Fibroblast of lung (primary cell): ENCODE data around the gene OGDHL.

Source experiments
- EZH2 ChIP-seq: IDR thresholded peaks from 2 replicates; pipeline ENCODE4 v1.5.1; 2012; ENCODE audit warnings: low read length, control low read depth, mild to moderate bottlenecking; ENCODE audit errors: missing control alignments
- TF ChIP-seq, protein P1 (sequence below), 2 donors: IDR thresholded peaks in 1 of 2; conservative IDR thresholded peaks in 1 of 2; 1 replicate in 1 of 2; 2 replicates in 1 of 2; pipeline ENCODE4 v1.5.1; 2011 to 2012; ENCODE audit warnings: low read length in 2 of 2, control low read depth in 1 of 2, inconsistent platforms in 1 of 2, low read depth in 1 of 2, mild to moderate bottlenecking in 1 of 2

DNA sequence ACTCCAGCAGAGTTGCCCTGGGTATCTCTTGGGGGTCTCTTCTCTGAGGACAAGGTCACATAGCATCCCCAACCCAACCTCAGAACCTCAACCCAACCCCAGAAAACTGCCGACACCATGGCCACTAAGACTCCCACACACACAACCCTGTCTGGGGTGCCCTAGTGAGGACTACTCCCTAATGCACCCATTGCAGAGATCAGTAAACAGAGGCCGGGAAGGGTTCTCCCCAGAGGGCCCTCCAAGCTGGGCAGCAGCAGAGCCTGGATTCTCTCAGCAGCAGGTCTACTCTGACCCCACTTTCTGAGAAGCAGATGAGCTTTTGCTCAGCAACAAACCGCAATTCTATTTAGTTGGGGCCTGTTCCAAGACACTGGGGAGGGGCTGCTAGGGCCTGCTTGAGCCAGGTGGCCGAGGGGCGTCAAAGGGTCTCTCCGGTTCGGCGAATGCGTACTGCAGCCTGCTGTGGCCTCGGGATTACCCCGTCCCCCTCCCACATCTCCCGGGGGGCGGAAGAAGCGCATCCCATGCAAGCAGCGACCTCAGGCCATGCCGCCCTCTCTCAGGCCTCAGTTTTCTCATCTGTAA lies 828 bp downstream of the OGDHL start:
- TF ChIP-seq, protein P1, sequence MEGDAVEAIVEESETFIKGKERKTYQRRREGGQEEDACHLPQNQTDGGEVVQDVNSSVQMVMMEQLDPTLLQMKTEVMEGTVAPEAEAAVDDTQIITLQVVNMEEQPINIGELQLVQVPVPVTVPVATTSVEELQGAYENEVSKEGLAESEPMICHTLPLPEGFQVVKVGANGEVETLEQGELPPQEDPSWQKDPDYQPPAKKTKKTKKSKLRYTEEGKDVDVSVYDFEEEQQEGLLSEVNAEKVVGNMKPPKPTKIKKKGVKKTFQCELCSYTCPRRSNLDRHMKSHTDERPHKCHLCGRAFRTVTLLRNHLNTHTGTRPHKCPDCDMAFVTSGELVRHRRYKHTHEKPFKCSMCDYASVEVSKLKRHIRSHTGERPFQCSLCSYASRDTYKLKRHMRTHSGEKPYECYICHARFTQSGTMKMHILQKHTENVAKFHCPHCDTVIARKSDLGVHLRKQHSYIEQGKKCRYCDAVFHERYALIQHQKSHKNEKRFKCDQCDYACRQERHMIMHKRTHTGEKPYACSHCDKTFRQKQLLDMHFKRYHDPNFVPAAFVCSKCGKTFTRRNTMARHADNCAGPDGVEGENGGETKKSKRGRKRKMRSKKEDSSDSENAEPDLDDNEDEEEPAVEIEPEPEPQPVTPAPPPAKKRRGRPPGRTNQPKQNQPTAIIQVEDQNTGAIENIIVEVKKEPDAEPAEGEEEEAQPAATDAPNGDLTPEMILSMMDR (conservative IDR thresholded peaks at IDR 0.05 in 1 of 2, IDR thresholded peaks at IDR 0.05 in 1 of 2; ENCODE audit: low read depth in 1 of 2, low read length in 2 of 2), result no peak
- no peak for TF ChIP-seq EZH2
